HepG2 (cell line): ENCODE data around the gene CATSPERE. TPM values are rescaled to one million over a fixed set of nuclear protein-coding genes. Genes with fewer than 3 reads are reported as not detected.
A peak's percentile ranks its signal among the peaks of the same experiment; 100 is the strongest.

Experiments
- AGO2 ChIP-seq: fragments of 200-400 bp; formaldehyde crosslinking; optimal IDR thresholded peaks from 2 replicates; pipeline ENCODE3; 2017; ENCODE audit warnings: mild to moderate bottlenecking, low read depth, low read length, moderate library complexity
- AKAP8 ChIP-seq: sonication (generic); formaldehyde crosslinking; IDR thresholded peaks from 2 replicates; pipeline ENCODE4 v1.5.1; 2020; ENCODE audit warnings: mild to moderate bottlenecking, missing genetic modification reagents
- CEBPZ ChIP-seq: IDR thresholded peaks from 2 replicates; pipeline ENCODE4 v1.6.1; 2012; ENCODE audit warnings: low read length, improper control_type of control experiment
- CENPT ChIP-seq: sonication (generic); formaldehyde crosslinking; IDR thresholded peaks from 2 replicates; pipeline ENCODE4 v1.8.0; 2022; ENCODE audit warnings: low read depth, mild to moderate bottlenecking, moderate library complexity, missing genetic modification reagents
- GATAD1 ChIP-seq: IDR thresholded peaks from 2 replicates; pipeline ENCODE4 v1.6.1; 2016; ENCODE audit warnings: missing genetic modification reagents, missing compliant biosample characterization
- HOXA3 ChIP-seq: sonication (generic); formaldehyde crosslinking; IDR thresholded peaks from 2 replicates; pipeline ENCODE4 v1.5.0; 2020; ENCODE audit warnings: missing genetic modification reagents
- IKZF5 ChIP-seq: IDR thresholded peaks from 2 replicates; pipeline ENCODE4 v1.6.1; 2018; ENCODE audit warnings: missing genetic modification reagents, mild to moderate bottlenecking, missing compliant biosample characterization
- JUN ChIP-seq: sonication (generic); formaldehyde crosslinking; IDR thresholded peaks from 2 replicates; pipeline ENCODE4 v1.4.0; 2020; ENCODE audit warnings: mild to moderate bottlenecking, missing genetic modification reagents
- NCOA1 ChIP-seq: sonication (generic); formaldehyde crosslinking; IDR thresholded peaks from 2 replicates; pipeline ENCODE4 v1.9.0; 2021; ENCODE audit warnings: missing genetic modification reagents
- NFIC ChIP-seq: IDR thresholded peaks from 2 replicates; pipeline ENCODE4 v1.6.1; 2012; ENCODE audit warnings: mild to moderate bottlenecking, low read length, inconsistent platforms
- NR0B2 ChIP-seq: sonication (generic); formaldehyde crosslinking; IDR thresholded peaks from 2 replicates; pipeline ENCODE4 v1.4.0; 2020; ENCODE audit warnings: mild to moderate bottlenecking, missing genetic modification reagents
- SCMH1 ChIP-seq: sonication (generic); formaldehyde crosslinking; IDR thresholded peaks from 2 replicates; pipeline ENCODE4 v1.9.0; 2021; ENCODE audit warnings: missing genetic modification reagents, mild to moderate bottlenecking, borderline replicate concordance
- SKIL ChIP-seq: sonication (generic); formaldehyde crosslinking; IDR thresholded peaks from 2 replicates; pipeline ENCODE4 v1.8.0; 2022; ENCODE audit warnings: missing genetic modification reagents, mild to moderate bottlenecking, moderate library complexity, borderline replicate concordance
- ZHX1 ChIP-seq: sonication (generic); formaldehyde crosslinking; IDR thresholded peaks from 2 replicates; pipeline ENCODE4 v1.8.1; 2022; ENCODE audit warnings: low read depth, mild to moderate bottlenecking, missing genetic modification reagents
- ZIK1 ChIP-seq: sonication (generic); formaldehyde crosslinking; IDR thresholded peaks from 2 replicates; pipeline ENCODE4 v1.5.0; 2020; ENCODE audit warnings: mild to moderate bottlenecking, low read depth, missing genetic modification reagents, borderline replicate concordance
- ZKSCAN8 ChIP-seq: IDR thresholded peaks from 2 replicates; pipeline ENCODE4 v1.6.1; 2016; ENCODE audit warnings: borderline replicate concordance, missing genetic modification reagents, missing compliant biosample characterization
- ZNF773 ChIP-seq: sonication (generic); formaldehyde crosslinking; IDR thresholded peaks from 2 replicates; pipeline ENCODE4 v1.4.0; 2020; ENCODE audit warnings: missing genetic modification reagents, borderline replicate concordance
- ZSCAN12 ChIP-seq: sonication (generic); formaldehyde crosslinking; IDR thresholded peaks from 2 replicates; pipeline ENCODE4 v1.9.0; 2021; ENCODE audit warnings: mild to moderate bottlenecking, missing genetic modification reagents
- polyA plus RNA-seq, 8 experiments: library from polyadenylated mRNA; depleted of rRNA in 3 of 8; stranded (reverse) in 7 of 8; unstranded in 1 of 8; fragments of >200 nt; fragmentation: Illumina TruSeq in 4 of 8; extraction: Trizol in 4 of 8; gene quantifications; 2 replicates each; pipeline versions ENCODE4 v1.2.1 to v1.2.3, GENCODE V29; 2011 to 2016; ENCODE audit warnings: low read depth in 4 of 8, missing spikeins in 1 of 8, mixed read lengths in 1 of 8; ENCODE audit not compliant: insufficient read depth in 1 of 8
- total RNA-seq, 5 experiments: library from RNA; depleted of rRNA; stranded (reverse); fragments of >200 nt; fragmentation: Illumina TruSeq; extraction: Trizol; gene quantifications; 2 replicates each; pipeline ENCODE4 v1.2.3, GENCODE V29; 2016; ENCODE audit warnings: low read depth in 1 of 5

Gene CATSPERE
- total and polyA plus RNA-seq, 2 of the 13 experiments (the other 11 are each of a cell fraction or from before 2014, with no cell fraction given), result 0.34 to 0.51 TPM

- no peak for TF ChIP-seq CEBPZ
- no peak for TF ChIP-seq ZSCAN12 (CRISPR knock-in tag)
- TF ChIP-seq SKIL (CRISPR knock-in tag), result 0 out of 2 replicates have a peak, but pooled peaks have one; percentile 23
- no peak for TF ChIP-seq GATAD1 (CRISPR knock-in tag)
- TF ChIP-seq CENPT, result no peak
- TF ChIP-seq JUN (CRISPR knock-in tag), result no peak
- TF ChIP-seq NR0B2 (CRISPR knock-in tag), result no peak; the same call in 1 of the 2 replicates
- no peak for TF ChIP-seq NFIC
- no peak for TF ChIP-seq SCMH1 (CRISPR knock-in tag)
- no peak for TF ChIP-seq HOXA3 (CRISPR knock-in tag)
- 0 out of 2 replicates have a peak, but pooled peaks have one; percentile 35 for TF ChIP-seq ZNF773 (CRISPR knock-in tag)
- no peak for TF ChIP-seq ZKSCAN8 (CRISPR knock-in tag)
- TF ChIP-seq ZHX1 (CRISPR knock-in tag), result no peak
- TF ChIP-seq IKZF5 (CRISPR knock-in tag), result no peak
- TF ChIP-seq AKAP8 (CRISPR knock-in tag), result no peak
- TF ChIP-seq NCOA1 (CRISPR knock-in tag), result 0 out of 2 replicates have a peak, but pooled peaks have one; percentile 13
- no peak for TF ChIP-seq ZIK1 (CRISPR knock-in tag)
- peak; percentile 88 for TF ChIP-seq AGO2
Observed at GRCh38 chr1:244451539-244451950, 9.5 kb upstream of the CATSPERE start, which contains the start of gene ADSS2 (continued).
